GM19395 (cell line): ENCODE measurements around the gene PSENEN.

Source experiments
- ATAC-seq: cut with Tn5 transposase; IDR thresholded peaks from one replicate; pipeline ENCODE4 v1.9.1; 2021; ENCODE audit warnings: mild to moderate bottlenecking, moderate library complexity; ENCODE audit not compliant: unreplicated experiment

The PSENEN gene

DNA sequence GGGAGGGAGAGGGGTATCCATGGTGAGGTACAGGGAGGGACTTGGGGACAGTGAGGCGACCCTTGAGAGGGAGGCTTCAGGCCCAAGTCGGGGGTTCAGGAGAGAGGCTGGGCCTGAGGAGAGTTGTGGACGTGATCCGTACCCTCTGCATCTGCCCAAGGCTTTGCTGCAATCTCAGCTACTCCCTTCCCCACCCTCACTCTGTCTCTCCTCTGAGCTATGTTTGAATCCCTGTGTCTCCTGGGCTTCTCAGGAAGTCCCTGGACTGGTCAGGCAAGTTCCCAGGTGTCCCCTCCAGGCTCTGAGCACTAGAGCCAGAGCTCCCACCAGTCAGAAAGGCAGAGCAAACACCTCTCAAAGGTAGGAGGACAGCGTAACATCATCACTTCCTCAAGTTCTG, 4.7 kb downstream of the PSENEN start:
- no peak for ATAC-seq

DNA sequence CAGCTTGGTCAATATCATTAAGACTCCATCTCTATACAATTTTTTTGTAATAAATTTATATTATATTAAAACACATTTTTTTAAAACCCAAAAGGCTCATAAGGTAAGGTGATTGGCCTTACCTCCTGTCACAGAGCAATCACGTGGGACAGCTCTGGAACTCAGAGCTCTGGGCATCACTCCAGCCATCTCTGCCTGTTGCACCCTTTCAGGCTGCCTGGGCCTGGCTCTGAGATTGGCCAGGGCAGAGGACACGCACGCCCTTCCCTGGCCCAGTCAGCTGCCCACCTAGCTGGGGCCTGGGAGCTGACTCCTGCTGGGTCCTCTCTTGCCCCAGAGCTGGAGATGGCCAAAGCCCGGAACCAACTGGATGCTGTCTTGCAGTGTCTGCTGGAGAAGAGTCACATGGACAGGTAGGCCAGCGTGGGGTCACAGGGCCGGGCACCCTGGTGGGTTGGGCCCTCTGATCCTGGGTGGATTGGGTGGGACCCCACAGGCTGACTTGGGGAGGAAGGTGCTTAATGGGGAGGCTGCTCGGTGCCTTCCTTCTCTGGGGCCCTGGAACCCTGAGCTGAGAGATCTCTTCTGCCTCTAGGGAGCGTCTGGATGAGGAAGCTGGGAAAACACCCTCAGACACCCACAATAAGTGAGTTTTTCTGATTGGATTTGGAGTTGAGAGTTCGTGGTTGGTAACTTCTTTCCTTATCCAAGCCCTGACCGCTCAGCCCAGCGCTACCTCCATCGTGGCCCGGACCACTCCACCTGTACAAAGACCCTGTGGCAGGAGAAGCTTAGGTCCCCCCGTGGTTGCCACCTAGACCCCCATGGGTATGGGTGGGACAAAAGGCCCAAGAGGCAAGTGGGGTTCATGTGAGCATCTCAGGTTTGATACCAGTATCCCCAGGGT, 6.6 kb downstream of the PSENEN start:
- ATAC-seq = no peak

DNA sequence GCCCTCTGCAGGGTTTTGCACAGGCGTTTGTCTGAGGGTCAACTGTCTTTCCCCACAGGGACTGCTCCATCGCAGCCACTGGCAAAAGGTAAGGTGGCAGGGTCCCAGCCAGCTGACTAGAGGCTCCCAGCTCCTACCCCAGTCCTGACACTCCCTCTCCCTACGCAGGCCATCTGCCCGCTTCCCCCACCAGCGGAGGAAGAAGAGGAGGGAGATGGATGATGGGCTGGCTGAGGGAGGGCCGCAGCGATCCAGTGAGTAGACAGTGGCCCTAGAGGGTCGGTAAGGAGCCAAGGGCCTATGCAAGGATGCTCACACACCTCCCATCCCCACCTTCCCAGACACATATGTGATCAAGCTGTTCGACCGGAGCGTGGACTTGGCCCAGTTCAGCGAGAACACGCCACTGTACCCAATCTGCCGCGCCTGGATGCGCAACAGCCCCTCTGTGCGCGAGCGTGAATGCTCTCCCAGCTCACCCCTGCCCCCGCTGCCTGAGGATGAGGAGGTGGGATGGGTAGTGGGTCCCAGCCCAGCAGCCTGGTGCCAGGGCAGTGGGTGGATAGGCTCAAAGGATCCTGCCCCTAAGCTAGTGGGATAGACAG, 7.4 kb downstream of the PSENEN start:
- no peak for ATAC-seq

DNA sequence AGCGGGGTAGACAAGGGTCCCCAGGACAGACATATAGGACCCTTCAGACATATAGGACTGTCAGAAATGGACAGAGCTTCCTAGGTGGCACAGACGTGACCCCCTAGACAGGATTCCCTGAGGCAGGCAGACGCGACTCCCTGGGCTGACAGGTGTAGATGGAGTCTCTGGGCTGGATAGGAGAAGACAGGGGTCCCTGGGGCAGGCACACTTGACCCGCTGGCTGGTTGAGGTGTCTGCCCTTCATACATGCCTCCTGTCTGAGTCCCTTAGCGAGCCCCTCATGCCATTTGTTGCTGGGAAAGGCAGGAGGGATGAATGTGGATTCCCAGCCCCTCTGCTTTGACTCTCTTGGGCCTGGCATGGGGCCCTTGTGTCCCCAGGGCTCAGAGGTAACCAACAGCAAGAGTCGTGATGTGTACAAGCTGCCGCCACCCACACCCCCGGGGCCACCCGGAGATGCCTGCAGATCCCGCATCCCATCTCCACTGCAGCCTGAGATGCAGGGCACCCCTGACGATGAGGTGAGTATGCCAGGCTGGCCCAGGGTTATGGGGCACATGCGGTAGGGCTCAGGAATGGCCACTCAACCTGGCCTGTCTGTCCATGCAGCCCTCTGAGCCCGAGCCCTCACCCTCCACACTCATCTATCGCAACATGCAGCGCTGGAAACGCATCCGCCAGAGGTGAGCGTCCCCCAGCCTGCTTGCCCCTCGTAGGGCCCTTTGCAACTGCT, 8.4 kb downstream of the PSENEN start:
- ATAC-seq = no peak

DNA sequence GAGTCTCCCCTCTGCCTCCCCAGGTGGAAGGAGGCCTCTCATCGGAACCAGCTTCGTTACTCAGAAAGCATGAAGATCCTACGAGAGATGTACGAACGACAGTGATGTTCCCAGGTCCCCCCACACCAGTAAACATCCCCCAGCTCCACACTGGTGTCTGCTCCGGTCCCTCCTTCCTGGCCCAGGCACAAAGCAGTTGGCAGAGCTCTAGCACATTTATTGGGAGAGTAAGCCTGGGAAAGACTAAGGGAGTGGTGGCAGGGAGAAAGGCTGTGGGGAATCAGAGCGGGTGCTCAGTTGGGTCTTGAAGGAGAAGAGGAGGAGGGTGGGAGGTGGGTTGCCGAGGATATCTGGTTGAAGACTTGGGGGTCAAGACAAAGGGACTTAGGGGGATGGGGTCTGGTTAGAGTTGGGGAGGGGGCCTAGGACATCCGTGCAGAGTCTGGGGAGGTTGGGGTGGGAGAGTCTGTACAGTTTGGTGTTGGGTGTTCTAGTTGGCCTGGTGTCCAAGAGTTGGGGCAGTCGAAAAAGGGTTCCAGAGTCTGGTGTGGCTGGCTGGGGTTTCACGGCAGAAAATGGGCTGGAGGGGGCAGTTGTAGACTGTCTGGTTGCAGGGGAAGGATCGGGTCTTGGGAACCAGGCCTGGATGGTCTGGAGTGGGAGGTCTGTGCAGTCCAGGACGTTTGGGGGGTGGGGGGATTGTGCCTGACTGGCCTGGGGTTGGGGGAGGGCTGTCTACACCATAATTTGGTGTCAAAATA, 9.1 kb downstream of the PSENEN start:
- no peak for ATAC-seq

DNA sequence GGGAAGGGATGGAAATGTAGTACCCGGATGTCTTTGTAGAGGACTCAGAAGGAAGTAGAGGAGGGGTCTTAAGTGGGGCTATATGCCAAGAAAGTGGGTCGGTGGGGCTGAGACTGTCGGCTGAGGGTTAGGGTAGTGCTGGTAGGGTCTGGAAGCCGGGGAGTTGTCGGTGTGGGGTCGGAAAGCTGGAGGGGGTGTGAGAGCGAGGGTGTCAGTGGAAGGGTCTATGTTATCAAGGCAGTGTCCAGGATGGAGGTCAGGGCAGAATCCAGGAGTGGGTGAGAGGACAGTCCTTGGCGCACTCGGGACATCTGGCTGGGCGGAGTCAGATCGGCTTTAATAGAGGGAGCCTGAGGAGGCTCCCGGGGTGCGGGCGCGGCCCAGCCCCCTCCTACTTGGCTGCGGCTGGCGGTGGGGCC, 9.7 kb downstream of the PSENEN start:
- ATAC-seq = no peak

DNA sequence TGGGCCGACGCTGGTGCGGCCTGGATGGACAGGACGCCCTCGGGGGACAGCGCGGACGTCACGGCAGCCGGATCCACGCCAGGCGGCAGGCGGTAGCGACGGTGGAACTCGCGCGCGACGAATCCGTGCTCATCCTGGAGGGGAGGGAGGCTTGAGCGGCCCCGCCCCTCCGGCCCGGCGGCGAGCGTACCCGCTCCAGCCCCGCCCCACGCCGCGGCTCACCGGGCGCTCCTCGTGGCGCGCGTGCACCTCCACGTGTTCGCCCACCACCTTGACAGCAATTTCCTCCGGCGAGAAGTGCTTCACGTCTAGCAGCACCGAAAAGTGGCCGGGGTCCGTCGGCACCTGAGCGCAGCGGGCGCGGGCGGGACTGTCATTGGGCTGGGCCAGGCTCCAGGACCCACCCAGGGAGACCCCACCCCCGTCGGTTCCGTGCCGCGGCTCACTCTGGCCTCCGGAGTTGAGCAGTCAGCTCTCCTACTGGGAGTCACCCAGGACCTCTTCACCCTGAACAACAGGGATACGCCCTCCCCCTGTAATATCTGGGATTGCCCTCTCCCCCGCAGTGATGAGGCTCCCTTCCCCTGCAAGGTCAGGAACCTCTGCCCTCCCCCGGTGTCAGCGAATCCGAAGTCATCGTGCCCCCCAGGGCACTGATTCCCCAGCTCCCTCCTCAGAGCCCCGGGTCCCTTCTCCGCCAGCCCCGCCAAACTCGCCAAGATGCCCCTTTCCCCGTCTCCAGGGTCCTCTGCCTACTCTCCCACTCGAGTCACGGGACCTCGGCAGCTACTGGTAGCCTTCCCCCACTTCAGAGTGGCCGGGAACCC, 10.3 kb downstream of the PSENEN start:
- no peak for ATAC-seq

DNA sequence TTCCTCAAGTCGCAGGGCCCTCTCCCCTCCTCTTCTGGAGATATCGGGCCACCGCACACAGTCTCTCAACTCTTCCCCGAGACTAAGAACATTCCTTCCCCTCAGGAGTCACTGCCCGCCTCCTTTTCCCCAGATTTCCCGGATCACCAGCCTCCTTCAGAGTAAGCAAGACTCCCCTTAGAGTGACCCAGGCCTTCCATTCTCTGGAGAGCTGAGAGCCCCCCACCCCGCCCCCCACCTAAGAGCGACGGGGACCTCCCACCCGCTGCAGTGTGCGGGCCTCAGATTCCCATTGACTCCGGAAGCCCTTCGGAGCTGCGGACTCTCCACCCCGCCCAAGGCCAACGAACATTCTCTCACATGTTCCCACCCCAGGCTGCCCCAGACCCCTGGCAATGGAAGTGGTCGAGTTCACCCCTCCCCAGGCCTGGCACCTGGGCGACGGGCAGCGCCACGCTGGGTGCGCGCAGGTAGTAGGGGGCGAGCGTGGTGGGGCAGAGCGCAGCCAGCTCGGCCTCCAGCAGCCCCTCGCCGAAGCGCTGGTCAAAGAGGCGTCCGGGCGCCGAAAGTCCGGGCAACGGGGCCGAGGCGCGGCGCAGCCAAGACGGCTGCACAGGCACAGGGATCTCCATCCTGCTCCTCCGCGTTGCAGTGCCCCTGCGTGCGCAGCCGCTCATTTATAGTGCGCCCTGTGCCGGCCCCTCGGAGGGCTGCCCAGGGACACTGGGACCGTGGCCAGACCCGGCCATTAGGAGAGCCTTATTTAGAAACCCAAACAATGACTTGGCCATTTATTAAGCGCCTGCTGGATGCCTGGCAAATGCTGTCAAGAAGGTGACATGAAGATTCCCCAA, 11.2 kb downstream of the PSENEN start, which contains the start of gene HSPB6:
TSS of gene HSPB6 (minus strand) at position 653 of the 854 bp plus-strand sequence. CDS start at position 632, 21 bp downstream.
- no peak for ATAC-seq

DNA sequence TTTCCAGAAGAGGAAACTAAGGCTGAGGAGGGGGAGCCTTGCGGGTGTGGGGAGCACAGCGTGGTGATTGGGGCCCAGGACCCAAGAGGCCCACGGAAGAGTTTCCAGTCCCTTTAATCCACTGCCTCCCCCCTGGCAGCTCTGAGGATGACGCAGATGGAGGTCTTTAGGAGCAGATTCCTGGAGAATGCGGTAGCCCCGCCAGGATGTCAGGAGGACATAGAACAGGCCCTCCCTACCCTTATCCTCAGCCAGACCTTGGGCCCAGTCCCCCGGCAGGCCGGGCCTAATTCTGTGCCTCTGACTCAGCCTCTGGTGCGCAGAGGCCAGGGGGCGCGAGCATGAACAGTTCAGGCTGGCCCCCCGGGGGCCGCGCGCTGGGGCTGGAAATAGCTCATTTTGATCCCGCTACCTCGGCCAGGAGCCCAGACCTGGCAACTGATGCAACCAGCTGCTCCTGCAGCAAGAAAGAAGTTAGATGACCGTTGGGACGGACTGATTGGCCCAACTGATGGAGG, 11.8 kb downstream of the PSENEN start:
- peak; percentile 10 for ATAC-seq

DNA sequence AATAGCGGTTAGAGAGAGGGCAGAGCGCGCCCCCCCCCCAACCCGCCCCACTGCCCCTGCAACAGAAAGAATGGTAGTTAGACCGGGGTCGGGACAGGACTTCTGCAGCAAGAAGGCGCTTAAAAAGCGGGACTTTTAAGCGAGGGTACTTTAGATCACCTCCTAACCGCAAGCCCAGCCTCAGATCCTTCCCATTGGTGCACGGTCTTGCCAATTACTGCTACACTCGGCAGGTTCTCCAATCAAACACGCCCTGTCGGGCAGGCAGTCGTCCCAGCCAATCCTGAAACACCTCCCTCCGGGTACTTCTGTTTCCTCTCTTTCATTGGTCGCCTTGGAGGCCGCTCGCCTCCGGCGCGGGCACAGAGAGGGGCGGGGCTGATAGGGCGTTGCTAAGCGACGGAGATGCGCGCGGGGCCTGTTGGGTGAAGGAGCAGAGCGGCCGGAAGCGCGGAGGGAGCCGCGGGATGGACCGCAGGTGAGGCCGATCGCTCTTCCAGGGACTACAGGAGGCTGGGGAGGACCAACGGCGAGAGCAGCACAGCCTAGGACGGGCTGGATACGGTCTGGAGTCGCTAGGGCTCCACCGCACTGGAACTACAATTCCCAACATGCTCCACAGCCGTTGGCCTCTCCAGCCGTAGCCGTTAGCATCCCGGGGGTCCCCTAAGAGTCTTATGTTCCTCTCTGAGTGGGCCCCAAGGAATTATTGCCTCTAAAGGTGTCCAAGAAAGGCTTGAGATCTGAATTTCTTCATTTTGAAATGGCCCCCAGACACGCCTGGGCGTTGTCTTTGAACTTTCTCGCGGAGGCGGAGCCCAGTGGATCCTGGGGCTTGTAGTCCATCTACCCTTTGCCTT, 12.5 kb downstream of the PSENEN start, which contains the start of gene PROSER3:
TSS of gene PROSER3 (plus strand) at position 428 of the 860 bp plus-strand sequence. CDS start at position 468, 40 bp downstream.
- peak; percentile 97 for ATAC-seq

DNA sequence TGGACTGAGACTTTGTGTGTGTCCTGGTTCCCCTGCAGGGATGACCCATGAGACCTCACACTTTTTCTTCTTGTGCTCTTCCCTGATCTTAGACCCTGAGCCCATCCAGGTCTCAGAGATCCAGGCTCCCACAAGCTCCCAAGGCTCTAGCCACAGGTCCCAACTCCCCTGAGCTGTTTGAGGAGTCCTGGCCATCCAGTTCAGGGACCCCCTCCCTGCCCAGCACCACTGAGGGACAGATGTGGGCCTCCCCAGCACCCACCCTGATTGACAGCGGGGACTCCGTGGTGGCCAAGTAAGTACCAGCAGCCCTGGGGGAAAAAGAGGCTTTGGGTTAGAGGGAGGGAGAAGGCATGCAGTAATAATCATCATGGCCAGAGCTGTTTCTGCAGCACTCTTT, 14.2 kb downstream of the PSENEN start:
- no peak for ATAC-seq

DNA sequence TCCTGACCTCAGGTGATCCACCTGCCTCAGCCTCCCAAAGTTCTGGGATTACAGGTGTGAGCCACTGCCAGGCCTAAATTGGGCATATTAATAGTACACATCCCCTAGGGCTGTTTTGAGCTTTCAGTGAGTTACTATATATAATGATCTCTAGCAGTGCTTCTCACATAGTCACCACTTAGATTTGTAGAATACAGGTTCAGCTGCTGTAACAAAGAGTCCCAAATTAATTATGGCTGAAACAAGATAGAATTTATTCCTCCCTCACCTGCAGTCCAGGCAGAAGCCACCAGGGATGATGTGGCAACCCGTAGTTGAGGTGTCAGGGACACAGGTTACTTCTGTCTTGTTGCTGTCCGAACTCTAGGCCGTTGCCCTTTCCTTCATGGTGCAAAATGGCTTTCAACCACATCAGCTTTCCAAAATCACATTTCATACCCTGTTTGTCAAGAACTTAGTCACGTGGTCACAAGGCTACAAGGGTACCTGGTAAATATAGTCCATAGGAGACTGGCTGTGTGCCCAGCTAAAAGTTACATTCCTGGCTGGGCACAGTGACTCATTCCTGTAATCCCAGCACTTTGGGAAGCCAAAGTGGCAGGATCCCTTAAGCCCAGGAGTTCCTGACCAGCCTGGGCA, 15.4 kb downstream of the PSENEN start:
- ATAC-seq = no peak

DNA sequence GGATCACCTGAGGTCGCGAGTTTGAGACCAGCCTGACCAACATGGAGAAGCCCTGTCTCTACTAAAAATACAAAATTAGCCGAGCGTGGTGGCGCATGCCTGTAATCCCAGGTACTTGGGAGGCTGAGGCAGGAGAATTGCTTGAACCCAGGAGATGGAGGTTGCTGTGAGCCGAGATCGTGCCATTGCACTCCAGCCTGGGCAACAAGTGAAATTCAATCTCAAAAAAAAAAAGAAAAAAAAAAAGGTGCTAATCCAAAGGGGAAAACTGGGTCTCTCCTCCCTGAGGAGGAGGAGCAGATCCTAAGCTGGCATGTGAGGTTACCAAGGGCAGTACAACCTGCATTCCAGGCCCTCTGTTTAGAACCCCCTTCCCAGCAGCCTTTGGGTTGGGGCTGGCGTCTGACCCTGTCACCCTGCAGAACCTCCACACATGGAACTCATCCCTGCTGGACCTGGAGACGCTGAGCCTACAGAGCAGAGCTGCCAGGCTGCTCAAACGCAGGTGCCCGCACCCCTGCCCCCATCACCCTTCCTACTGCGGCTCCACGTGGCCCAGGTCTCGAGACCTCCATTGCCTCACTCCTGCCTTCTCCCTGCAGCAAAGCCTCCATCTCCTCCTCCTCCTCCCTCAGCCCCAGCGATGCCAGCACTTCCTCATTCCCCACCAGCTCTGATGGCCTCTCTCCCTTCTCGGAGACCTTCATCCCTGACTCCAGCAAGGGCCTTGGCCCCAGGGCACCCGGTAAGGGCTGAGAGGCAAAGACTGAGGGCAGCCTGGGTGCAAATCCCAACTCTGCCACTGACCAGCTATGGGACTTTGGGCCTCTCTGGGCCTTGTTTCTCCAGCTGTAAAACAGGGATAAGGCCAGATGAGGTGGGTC, 19.2 kb downstream of the PSENEN start:
- no peak for ATAC-seq

DNA sequence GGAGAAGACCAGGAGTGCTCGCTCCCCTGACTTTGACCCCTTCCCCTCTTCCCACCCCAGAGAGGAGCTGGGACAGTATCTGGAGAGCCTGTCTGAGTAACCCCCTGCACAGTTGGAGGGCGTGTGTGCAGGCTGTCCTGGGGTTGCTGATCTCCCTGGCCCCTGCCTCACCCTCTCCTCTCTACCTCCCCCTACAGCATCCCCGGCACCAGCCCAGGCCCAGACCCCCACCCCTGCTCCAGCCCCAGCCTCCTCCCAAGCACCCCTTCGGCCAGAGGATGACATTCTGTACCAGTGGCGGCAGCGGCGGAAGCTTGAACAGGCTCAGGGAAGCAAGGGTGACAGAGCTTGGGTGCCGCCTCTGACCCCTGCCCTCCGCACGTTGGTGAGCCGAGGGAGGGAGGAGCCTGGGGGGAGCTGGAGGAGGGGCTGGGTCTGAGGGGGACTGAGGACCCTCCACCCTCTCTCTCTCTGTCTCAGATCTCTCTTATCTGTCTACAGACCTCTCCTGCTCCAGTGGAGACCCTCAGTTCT, 21.2 kb downstream of the PSENEN start:
- no peak for ATAC-seq

DNA sequence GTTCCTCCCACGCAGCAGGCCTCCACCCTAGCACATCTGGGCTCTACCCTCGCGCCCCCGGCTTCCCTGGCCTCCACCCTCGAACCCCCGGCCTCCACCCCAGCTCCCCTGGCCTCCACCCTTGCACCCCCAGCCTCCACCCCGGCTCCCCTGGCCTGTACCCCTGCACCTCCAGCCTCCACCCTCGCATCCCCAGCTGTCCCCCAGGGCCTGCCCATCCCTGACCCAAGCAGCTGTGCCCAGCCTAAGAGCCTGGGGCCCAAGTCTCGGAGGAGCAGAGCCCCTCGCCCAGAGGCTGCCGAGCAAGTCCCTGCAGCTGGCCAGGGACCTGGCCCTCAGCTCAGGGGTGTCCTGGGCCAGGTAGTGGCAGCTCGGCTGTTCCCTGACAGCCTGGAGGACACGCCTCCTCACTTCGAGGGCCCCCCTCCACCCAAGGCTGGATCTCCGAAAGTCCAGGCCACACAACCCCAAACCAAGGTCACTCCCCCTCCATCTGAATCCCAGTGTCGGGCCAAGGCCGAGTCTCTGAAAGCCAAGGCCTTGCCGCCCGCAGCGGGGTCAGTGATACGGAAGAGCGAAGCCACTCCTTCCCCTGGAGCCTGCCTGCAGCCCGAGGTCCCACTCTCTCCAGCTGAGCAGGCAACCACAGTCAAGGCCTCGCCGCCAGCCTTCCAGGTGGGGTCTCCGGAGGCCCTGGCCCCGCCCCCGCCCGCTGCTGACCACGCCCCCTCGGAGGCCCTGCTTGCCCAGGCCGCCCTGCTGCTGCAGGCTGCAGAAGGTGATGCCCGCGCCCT, 22.0 kb downstream of the PSENEN start:
- ATAC-seq = no peak
